ENCODE results near the gene ERP27.

- TF ChIP-seq, protein P1, sequence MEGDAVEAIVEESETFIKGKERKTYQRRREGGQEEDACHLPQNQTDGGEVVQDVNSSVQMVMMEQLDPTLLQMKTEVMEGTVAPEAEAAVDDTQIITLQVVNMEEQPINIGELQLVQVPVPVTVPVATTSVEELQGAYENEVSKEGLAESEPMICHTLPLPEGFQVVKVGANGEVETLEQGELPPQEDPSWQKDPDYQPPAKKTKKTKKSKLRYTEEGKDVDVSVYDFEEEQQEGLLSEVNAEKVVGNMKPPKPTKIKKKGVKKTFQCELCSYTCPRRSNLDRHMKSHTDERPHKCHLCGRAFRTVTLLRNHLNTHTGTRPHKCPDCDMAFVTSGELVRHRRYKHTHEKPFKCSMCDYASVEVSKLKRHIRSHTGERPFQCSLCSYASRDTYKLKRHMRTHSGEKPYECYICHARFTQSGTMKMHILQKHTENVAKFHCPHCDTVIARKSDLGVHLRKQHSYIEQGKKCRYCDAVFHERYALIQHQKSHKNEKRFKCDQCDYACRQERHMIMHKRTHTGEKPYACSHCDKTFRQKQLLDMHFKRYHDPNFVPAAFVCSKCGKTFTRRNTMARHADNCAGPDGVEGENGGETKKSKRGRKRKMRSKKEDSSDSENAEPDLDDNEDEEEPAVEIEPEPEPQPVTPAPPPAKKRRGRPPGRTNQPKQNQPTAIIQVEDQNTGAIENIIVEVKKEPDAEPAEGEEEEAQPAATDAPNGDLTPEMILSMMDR (IDR thresholded peaks at IDR 0.05; ENCODE audit: poor library complexity), result no peak
- TF ChIP-seq EZH2 (IDR thresholded peaks at IDR 0.05; ENCODE audit: borderline replicate concordance) (no peak), EZH2phosphoT487 (IDR thresholded peaks at IDR 0.05; ENCODE audit: low read depth, severe bottlenecking, unreplicated experiment) (no peak)
Observed at GRCh38 chr12:14960548-14961465, 22.5 kb upstream of the ERP27 start.

All from hepatocyte (in vitro differentiated cells).